Measurements from ENCODE around the gene CD33. TPM values are rescaled to one million over a fixed set of nuclear protein-coding genes. Genes with fewer than 3 reads are reported as not detected.

Gene CD33
- total RNA-seq, 2 donors from 2014 or later = 1.9 to 2.5 TPM

DNA sequence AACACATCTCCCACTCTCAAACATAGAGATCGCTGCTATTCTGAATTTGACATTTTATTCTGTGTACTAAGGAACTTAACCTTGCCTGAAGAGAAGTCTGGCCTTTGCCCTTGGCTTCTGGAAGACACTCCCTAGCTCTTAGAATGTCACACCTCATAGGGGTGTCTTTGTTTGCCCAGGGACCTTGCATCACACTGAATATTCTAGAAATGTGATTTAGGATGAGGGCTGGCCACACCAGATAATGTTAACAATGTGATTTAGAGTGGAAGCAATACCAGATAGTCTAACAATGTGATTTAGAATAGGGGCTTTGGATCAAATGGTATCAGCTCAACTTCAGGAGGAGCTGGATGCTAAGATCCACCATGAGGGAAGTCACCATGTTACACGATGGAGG, 32.6 kb downstream of the CD33 start:
- intact Hi-C loops (cut with DNase I) = no loop called here
- Histone ChIP-seq H3K36me3 (no peaks in the 10 kb centered on the region), H3K4me1 (replicated peaks) (no peaks in the 10 kb centered on the region), H3K27ac (no peak overlapping the region), H3K9me3 (no peaks in the 10 kb centered on the region), H3K4me3 (no peak overlapping the region), H3K27me3 (replicated peaks; ENCODE audit: insufficient read depth) (no peaks in the 10 kb centered on the region)
- TF ChIP-seq, protein P1, sequence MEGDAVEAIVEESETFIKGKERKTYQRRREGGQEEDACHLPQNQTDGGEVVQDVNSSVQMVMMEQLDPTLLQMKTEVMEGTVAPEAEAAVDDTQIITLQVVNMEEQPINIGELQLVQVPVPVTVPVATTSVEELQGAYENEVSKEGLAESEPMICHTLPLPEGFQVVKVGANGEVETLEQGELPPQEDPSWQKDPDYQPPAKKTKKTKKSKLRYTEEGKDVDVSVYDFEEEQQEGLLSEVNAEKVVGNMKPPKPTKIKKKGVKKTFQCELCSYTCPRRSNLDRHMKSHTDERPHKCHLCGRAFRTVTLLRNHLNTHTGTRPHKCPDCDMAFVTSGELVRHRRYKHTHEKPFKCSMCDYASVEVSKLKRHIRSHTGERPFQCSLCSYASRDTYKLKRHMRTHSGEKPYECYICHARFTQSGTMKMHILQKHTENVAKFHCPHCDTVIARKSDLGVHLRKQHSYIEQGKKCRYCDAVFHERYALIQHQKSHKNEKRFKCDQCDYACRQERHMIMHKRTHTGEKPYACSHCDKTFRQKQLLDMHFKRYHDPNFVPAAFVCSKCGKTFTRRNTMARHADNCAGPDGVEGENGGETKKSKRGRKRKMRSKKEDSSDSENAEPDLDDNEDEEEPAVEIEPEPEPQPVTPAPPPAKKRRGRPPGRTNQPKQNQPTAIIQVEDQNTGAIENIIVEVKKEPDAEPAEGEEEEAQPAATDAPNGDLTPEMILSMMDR (IDR thresholded peaks at IDR 0.05) = no peak
- TF ChIP-seq POLR2AphosphoS5 (IDR thresholded peaks at IDR 0.05) (no peak), POLR2A (IDR thresholded peaks at IDR 0.05) (no peak)
- no peak for DNase-seq (ENCODE audit: low spot score)
- WGBS = 72% methylated on average over 2 of the region's 2 CpGs

DNA sequence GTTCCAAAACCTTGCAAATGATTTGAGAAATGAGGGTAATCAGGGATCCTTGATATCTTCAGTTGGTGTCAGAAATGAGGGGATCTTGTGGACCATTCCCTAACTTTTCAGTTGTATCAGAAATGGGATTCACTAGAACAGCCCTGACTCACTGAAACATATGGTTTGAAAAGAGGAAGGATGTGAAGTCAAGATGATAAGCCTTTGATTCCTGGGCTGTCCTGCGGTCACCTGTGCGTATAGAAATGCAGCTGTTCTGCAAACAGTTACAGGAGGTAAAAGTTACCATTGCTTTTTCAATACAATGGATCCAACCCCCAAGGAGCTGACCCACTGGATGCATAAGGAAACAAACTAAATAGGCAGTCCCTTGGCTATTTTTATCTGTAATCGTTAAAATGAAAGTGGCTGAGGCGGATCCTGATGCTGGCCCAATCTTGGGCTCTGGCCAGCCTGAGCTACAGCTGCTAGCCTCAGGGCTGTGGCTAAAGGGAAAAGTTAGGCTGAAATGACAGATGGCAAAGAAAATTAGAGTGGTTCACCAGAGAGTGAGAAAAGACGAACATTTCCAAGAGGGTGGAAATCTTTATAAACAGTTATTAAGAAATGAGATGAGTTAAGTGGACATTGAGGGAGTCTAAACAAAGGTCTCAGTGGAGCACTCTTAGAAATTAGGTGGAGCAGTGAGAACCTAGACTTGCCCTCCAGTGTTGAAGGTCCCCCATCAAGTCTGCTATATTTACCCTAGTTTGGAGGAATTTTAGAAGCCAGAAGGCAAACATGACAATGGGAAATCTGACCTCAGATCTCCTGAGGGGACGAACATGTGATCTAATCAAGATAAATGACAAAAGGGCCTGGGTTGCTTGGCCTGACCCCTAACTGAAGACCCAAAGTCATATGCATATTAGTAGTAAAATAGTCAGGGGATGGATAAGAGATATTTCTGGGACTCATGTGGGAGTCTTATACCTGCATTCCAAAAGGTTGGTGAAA, 33.6 kb downstream of the CD33 start:
- intact Hi-C loops (cut with DNase I) = no loop called here

DNA sequence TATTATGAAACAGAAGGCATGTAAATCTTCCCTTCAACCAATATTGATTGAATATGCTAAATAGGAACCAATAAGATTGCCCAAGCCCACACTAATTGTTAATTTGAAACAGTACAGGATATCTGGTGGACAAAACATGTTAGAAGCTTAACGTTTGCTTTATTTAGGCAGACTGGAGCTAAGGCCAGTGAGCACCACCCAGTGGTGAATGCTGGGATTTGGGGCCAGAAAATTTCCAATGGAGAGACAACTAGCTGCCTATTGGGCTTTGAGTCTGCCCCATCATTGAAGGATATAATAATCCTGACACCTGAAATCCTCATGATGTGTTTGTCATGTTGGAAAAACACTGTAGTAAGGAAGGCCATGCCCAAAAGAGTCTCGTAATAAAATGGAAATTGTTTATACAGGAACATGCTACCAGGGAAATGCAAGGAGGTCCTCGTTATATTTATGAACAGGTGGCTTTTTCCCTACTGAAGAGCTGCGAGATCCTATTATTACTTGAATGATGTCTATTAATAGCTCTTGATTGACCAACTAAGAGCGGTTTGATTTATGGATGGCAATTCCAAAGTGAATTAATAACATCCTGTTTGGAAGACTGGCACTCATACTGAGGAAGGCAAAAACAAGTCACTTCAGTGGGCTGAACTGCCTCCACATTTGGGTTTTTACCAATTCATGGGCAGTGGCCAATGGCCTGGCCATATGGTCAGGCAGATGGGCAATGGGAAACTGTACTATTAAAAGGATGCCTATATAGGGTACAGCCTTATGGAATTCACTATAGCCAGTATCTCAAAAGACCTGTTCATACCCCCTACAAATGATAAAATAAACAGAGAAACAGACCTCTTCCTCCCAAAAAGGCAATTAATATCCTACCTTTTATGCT, 34.7 kb downstream of the CD33 start:
- no peak overlapping the region for H3K27ac ChIP-seq
- TF ChIP-seq, protein P1 (IDR thresholded peaks at IDR 0.05) = peak in 3 of 4 experiments; percentile 42 to 63 (median 48)
- no peak for TF ChIP-seq POLR2AphosphoS5 (IDR thresholded peaks at IDR 0.05)
- intact Hi-C loops (cut with DNase I) = no loop called here
- no peaks in the 10 kb centered on the region for H3K4me1 ChIP-seq (replicated peaks)
- H3K27me3 ChIP-seq (replicated peaks; ENCODE audit: insufficient read depth) = no peaks in the 10 kb centered on the region
- DNase-seq (ENCODE audit: low spot score) = peak; percentile 18
- H3K36me3 ChIP-seq = no peaks in the 10 kb centered on the region
- 22% methylated on average over 5 of the region's 5 CpGs for WGBS
- H3K9me3 ChIP-seq = no peaks in the 10 kb centered on the region
- H3K4me3 ChIP-seq = no peak overlapping the region

More for the DNA sequence above, 33.6 kb downstream of the CD33 start:
- H3K9me3 ChIP-seq = no peaks in the 10 kb centered on the region
- no peak overlapping the region for H3K27ac ChIP-seq
- no peaks in the 10 kb centered on the region for H3K36me3 ChIP-seq
- no peak for DNase-seq (ENCODE audit: low spot score)
- TF ChIP-seq, protein P1 (IDR thresholded peaks at IDR 0.05) = no peak
- 47% methylated on average over 6 of the region's 6 CpGs for whole genome bisulfite sequencing
- H3K4me1 ChIP-seq (replicated peaks) = no peaks in the 10 kb centered on the region
- H3K4me3 ChIP-seq = no peak overlapping the region
- H3K27me3 ChIP-seq (replicated peaks; ENCODE audit: insufficient read depth) = no peaks in the 10 kb centered on the region

DNA sequence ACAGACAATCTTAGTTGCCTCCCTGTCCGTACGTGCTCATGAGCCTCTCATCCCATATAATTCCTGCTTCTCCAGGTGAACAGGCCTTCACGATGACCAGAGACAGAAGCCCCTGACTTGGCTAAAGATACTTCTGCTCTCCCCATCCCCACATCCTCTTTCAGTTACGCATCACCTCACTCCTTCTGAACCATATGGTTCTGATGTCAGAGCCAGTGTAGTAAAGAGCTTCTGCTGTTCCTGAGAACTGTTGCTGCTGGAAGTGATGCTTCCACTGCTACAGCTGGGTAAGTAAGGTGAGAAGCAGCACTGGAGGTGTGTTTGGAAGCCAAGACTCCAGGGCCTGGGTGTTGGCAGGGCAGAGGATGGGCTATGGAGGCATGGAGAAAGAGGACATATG, 38.9 kb downstream of the CD33 start:
- no peaks in the 10 kb centered on the region for H3K9me3 ChIP-seq
- no peaks in the 10 kb centered on the region for H3K36me3 ChIP-seq
- intact Hi-C loops (cut with DNase I) = no loop called here
- 71% methylated on average over 4 of the region's 4 CpGs for WGBS
- no peaks in the 10 kb centered on the region for H3K4me1 ChIP-seq (replicated peaks)
- TF ChIP-seq POLR2A (IDR thresholded peaks at IDR 0.05) (no peak), POLR2AphosphoS5 (IDR thresholded peaks at IDR 0.05) (no peak)
- TF ChIP-seq, protein P1 (IDR thresholded peaks at IDR 0.05) = no peak
- no peak overlapping the region for H3K4me3 ChIP-seq
- H3K27ac ChIP-seq = no peak overlapping the region
- no peak for DNase-seq (ENCODE audit: low spot score)
- no peaks in the 10 kb centered on the region for H3K27me3 ChIP-seq (replicated peaks; ENCODE audit: insufficient read depth)

Measured in prostate gland (tissue), 2 donors.